ENCODE data around the gene ENAH.
"Not testable (repeated sequence)": the region's sequence is repeated elsewhere in the genome, so short reads cannot be mapped to it uniquely, and the experiment has no call there.

Gene ENAH

GRCh38 chr1:225474986-225475820 lies 177.7 kb downstream of the ENAH start:
- Histone ChIP-seq H3K9ac (ENCODE audit: low read length) (peak overlapping the region; percentile 5; the same call in 1 of the 2 replicates), H3K27ac (ENCODE audit: low read depth, low read length) (no peak overlapping the region)

GRCh38 chr1:225474439-225474985 lies 178.4 kb downstream of the ENAH start:
- no peak overlapping the region for H3K9ac ChIP-seq (ENCODE audit: low read length)
- H3K9me2 ChIP-seq (replicated peaks; ENCODE audit: insufficient read depth, low read length): no peaks in the 10 kb centered on the region
- H3K4me2 ChIP-seq (ENCODE audit: low read depth, low read length, poor library complexity, severe bottlenecking): no peak overlapping the region
- no peaks in the 10 kb centered on the region for H4K20me1 ChIP-seq (ENCODE audit: low read depth, low read length)
- TF ChIP-seq EZH2phosphoT487 (conservative IDR thresholded peaks at IDR 0.05; ENCODE audit: low read length) (no peak), CTCF (IDR thresholded peaks at IDR 0.05; ENCODE audit: insufficient read depth, low read length, poor library complexity, severe bottlenecking) (no peak)
- H3K36me3 ChIP-seq (ENCODE audit: low read length): no peaks in the 10 kb centered on the region
- H3F3A ChIP-seq (ENCODE audit: insufficient read depth): peaks cover 6% of the 10 kb centered on the region; the same call in 1 of the 2 replicates
- H3K27ac ChIP-seq (ENCODE audit: low read depth, low read length): no peak overlapping the region
- no peaks in the 10 kb centered on the region for H3K79me2 ChIP-seq (ENCODE audit: insufficient read depth, low read length)
- H3K4me3 ChIP-seq (ENCODE audit: insufficient read depth, low read length, poor library complexity, severe bottlenecking): no peak overlapping the region
- no peak overlapping the region for H2AFZ ChIP-seq (ENCODE audit: low read depth, low read length, severe bottlenecking)
- no peaks in the 10 kb centered on the region for H3K27me3 ChIP-seq (ENCODE audit: low read length)
- no peaks in the 10 kb centered on the region for H3K9me3 ChIP-seq (ENCODE audit: insufficient read depth, low read length)

More at GRCh38 chr1:225474986-225475820, 177.7 kb downstream of the ENAH start:
- Histone ChIP-seq H3K79me2 (ENCODE audit: insufficient read depth, low read length) (no peaks in the 10 kb centered on the region), H2AFZ (ENCODE audit: low read depth, low read length, severe bottlenecking) (peak overlapping the region; percentile 59), H3K36me3 (ENCODE audit: low read length) (no peaks in the 10 kb centered on the region), H4K20me1 (ENCODE audit: low read depth, low read length) (no peaks in the 10 kb centered on the region), H3K4me2 (ENCODE audit: low read depth, low read length, poor library complexity, severe bottlenecking) (no peak overlapping the region), H3K4me3 (ENCODE audit: insufficient read depth, low read length, poor library complexity, severe bottlenecking) (no peak overlapping the region), H3K9me2 (replicated peaks; ENCODE audit: insufficient read depth, low read length) (no peaks in the 10 kb centered on the region), H3F3A (ENCODE audit: insufficient read depth) (peaks cover 6% of the 10 kb centered on the region; the same call in 1 of the 2 replicates), H3K9me3 (ENCODE audit: insufficient read depth, low read length) (no peaks in the 10 kb centered on the region), H3K27me3 (ENCODE audit: low read length) (no peaks in the 10 kb centered on the region)
- no peak for TF ChIP-seq EZH2phosphoT487 (conservative IDR thresholded peaks at IDR 0.05; ENCODE audit: low read length)
- peak; percentile 99 for TF ChIP-seq CTCF (IDR thresholded peaks at IDR 0.05; ENCODE audit: insufficient read depth, low read length, poor library complexity, severe bottlenecking)

GRCh38 chr1:225473676-225474438 lies 179.1 kb downstream of the ENAH start:
- not testable (repeated sequence) for H3K9ac ChIP-seq (ENCODE audit: low read length); H3K4me3 ChIP-seq (ENCODE audit: insufficient read depth, low read length, poor library complexity, severe bottlenecking); H3K4me2 ChIP-seq (ENCODE audit: low read depth, low read length, poor library complexity, severe bottlenecking); H3K27ac ChIP-seq (ENCODE audit: low read depth, low read length); H2AFZ ChIP-seq (ENCODE audit: low read depth, low read length, severe bottlenecking); H3K79me2 ChIP-seq (ENCODE audit: insufficient read depth, low read length); H3F3A ChIP-seq (ENCODE audit: insufficient read depth); H3K36me3 ChIP-seq (ENCODE audit: low read length); H3K9me3 ChIP-seq (ENCODE audit: insufficient read depth, low read length); H3K9me2 ChIP-seq (replicated peaks; ENCODE audit: insufficient read depth, low read length); H4K20me1 ChIP-seq (ENCODE audit: low read depth, low read length); H3K27me3 ChIP-seq (ENCODE audit: low read length)

GRCh38 chr1:225473266-225473665 lies 179.7 kb downstream of the ENAH start:
- H3K9me2 ChIP-seq (replicated peaks; ENCODE audit: insufficient read depth, low read length); H3K27ac ChIP-seq (ENCODE audit: low read depth, low read length); H3K27me3 ChIP-seq (ENCODE audit: low read length); H3K36me3 ChIP-seq (ENCODE audit: low read length); H4K20me1 ChIP-seq (ENCODE audit: low read depth, low read length); H3K9me3 ChIP-seq (ENCODE audit: insufficient read depth, low read length); H3K9ac ChIP-seq (ENCODE audit: low read length); H3K79me2 ChIP-seq (ENCODE audit: insufficient read depth, low read length); H3K4me2 ChIP-seq (ENCODE audit: low read depth, low read length, poor library complexity, severe bottlenecking); H2AFZ ChIP-seq (ENCODE audit: low read depth, low read length, severe bottlenecking); H3F3A ChIP-seq (ENCODE audit: insufficient read depth); H3K4me3 ChIP-seq (ENCODE audit: insufficient read depth, low read length, poor library complexity, severe bottlenecking): not testable (repeated sequence)
